ENCODE measurements around the gene VAX1. TPM values are rescaled to one million over a fixed set of nuclear protein-coding genes. Genes with fewer than 3 reads are reported as not detected.

VAX1 gene
- total and polyA plus RNA-seq, 3 experiments from 2014 or later: not detected

- H3K27ac Mint-ChIP-seq: no peak overlapping the region
- no peaks in the 10 kb centered on the region for H3K9me3 ChIP-seq (ENCODE audit: low read length)
- H3K27me3 ChIP-seq (ENCODE audit: insufficient read depth, low read length, poor library complexity, severe bottlenecking): peaks cover 58% of the 10 kb centered on the region
- ChIA-PET CTCF (interaction anchor here (0.9 kb wide), 1 partner anchor 13 kb away, joined by 6 read pairs; no protein-coding TSS in a partner anchor), POLR2A (no interaction called here)
- peaks cover 12% of the 10 kb centered on the region for H3K4me1 ChIP-seq (ENCODE audit: insufficient read depth, low read length)
- no peaks in the 10 kb centered on the region for H3K36me3 ChIP-seq (ENCODE audit: insufficient read depth, low read length)
- DNase-seq: no peak
- H3K4me3 ChIP-seq (ENCODE audit: low read length): no peak overlapping the region
- peaks cover 0 to 3% (median 0%) of the 10 kb centered on the region in 5 donors for H3K9me3 Mint-ChIP-seq
- peaks cover 22 to 43% (median 40%) of the 10 kb centered on the region in 3 donors for H3K4me1 Mint-ChIP-seq
- H3K36me3 Mint-ChIP-seq: peaks cover 0 to 1% (median 0%) of the 10 kb centered on the region in 3 donors
- H3K27me3 Mint-ChIP-seq: peaks cover 77 to 84% of the 10 kb centered on the region in 2 donors
- H3K4me3 Mint-ChIP-seq: peak overlapping the region; percentile 10 to 73 (median 53)
- H3K27ac ChIP-seq (ENCODE audit: low read depth, low read length): no peak overlapping the region
Measured at GRCh38 chr10:117162093-117163060, 24.3 kb upstream of the VAX1 start.

GRCh38 chr10:117161386-117162033 lies 23.4 kb upstream of the VAX1 start:
- Histone ChIP-seq H3K27me3 (ENCODE audit: insufficient read depth, low read length, poor library complexity, severe bottlenecking) (peaks cover 50% of the 10 kb centered on the region), H3K9me3 (ENCODE audit: low read length) (no peaks in the 10 kb centered on the region), H3K36me3 (ENCODE audit: insufficient read depth, low read length) (no peaks in the 10 kb centered on the region), H3K4me1 (ENCODE audit: insufficient read depth, low read length) (peaks cover 11% of the 10 kb centered on the region), H3K27ac (ENCODE audit: low read depth, low read length) (no peak overlapping the region), H3K4me3 (ENCODE audit: low read length) (no peak overlapping the region)
- Mint-ChIP-seq H3K4me3 (no peak overlapping the region), H3K27me3 (peaks cover 77 to 82% of the 10 kb centered on the region in 2 donors), H3K4me1 (peaks cover 16 to 35% (median 32%) of the 10 kb centered on the region in 3 donors), H3K9me3 (peaks cover 0 to 3% (median 0%) of the 10 kb centered on the region in 5 donors), H3K27ac (no peak overlapping the region), H3K36me3 (peaks cover 0 to 1% (median 0%) of the 10 kb centered on the region in 3 donors)
- CTCF ChIA-PET: interaction anchor here (0.9 kb wide), 1 partner anchor 13 kb away, joined by 6 read pairs; no protein-coding TSS in a partner anchor
- DNase-seq: no peak
- POLR2A ChIA-PET: no interaction called here

- H3K4me1 Mint-ChIP-seq: peaks cover 16 to 32% (median 31%) of the 10 kb centered on the region in 3 donors
- Histone ChIP-seq H3K4me1 (ENCODE audit: insufficient read depth, low read length) (peaks cover 11% of the 10 kb centered on the region), H3K9me3 (ENCODE audit: low read length) (no peaks in the 10 kb centered on the region), H3K4me3 (ENCODE audit: low read length) (no peak overlapping the region), H3K27ac (ENCODE audit: low read depth, low read length) (no peak overlapping the region), H3K36me3 (ENCODE audit: insufficient read depth, low read length) (no peaks in the 10 kb centered on the region), H3K27me3 (ENCODE audit: insufficient read depth, low read length, poor library complexity, severe bottlenecking) (peaks cover 40% of the 10 kb centered on the region)
- H3K36me3 Mint-ChIP-seq: peaks cover 0 to 1% (median 0%) of the 10 kb centered on the region in 3 donors
- H3K27me3 Mint-ChIP-seq: peaks cover 72 to 85% of the 10 kb centered on the region in 2 donors
- no peak overlapping the region for H3K4me3 Mint-ChIP-seq
- ChIA-PET POLR2A (no interaction called here), CTCF (no interaction called here)
- peaks cover 0 to 3% (median 0%) of the 10 kb centered on the region in 5 donors for H3K9me3 Mint-ChIP-seq
- no peak overlapping the region for H3K27ac Mint-ChIP-seq
- DNase-seq: no peak
Measured at GRCh38 chr10:117160567-117160966, 22.5 kb upstream of the VAX1 start.

GRCh38 chr10:117159390-117159789 lies 21.3 kb upstream of the VAX1 start:
- Mint-ChIP-seq H3K27ac (no peak overlapping the region), H3K9me3 (peaks cover 0 to 3% (median 0%) of the 10 kb centered on the region in 5 donors), H3K4me1 (peaks cover 10 to 24% (median 21%) of the 10 kb centered on the region in 3 donors), H3K4me3 (no peak overlapping the region), H3K27me3 (peaks cover 72 to 86% of the 10 kb centered on the region in 2 donors), H3K36me3 (peaks cover 0 to 1% (median 0%) of the 10 kb centered on the region in 3 donors)
- ChIA-PET POLR2A (no interaction called here), CTCF (interaction anchor here (1.8 to 2.4 kb wide), 2 partner anchors 9 to 16 kb away, joined by 7 to 16 read pairs; no protein-coding TSS in a partner anchor)
- H3K4me3 ChIP-seq (ENCODE audit: low read length): no peak overlapping the region
- H3K4me1 ChIP-seq (ENCODE audit: insufficient read depth, low read length): peaks cover 7% of the 10 kb centered on the region
- no peaks in the 10 kb centered on the region for H3K9me3 ChIP-seq (ENCODE audit: low read length)
- H3K36me3 ChIP-seq (ENCODE audit: insufficient read depth, low read length): no peaks in the 10 kb centered on the region
- H3K27ac ChIP-seq (ENCODE audit: low read depth, low read length): no peak overlapping the region
- DNase-seq: no peak
- peaks cover 28% of the 10 kb centered on the region for H3K27me3 ChIP-seq (ENCODE audit: insufficient read depth, low read length, poor library complexity, severe bottlenecking)

GRCh38 chr10:117158297-117158696 lies 20.2 kb upstream of the VAX1 start:
- Mint-ChIP-seq H3K4me1 (peaks cover 6 to 18% (median 16%) of the 10 kb centered on the region in 3 donors), H3K9me3 (peaks cover 0 to 3% (median 0%) of the 10 kb centered on the region in 5 donors), H3K27me3 (peaks cover 74 to 89% of the 10 kb centered on the region in 2 donors), H3K27ac (no peak overlapping the region), H3K4me3 (no peak overlapping the region), H3K36me3 (peaks cover 0 to 1% (median 0%) of the 10 kb centered on the region in 3 donors)
- Histone ChIP-seq H3K27ac (ENCODE audit: low read depth, low read length) (no peak overlapping the region), H3K9me3 (ENCODE audit: low read length) (no peaks in the 10 kb centered on the region), H3K4me3 (ENCODE audit: low read length) (no peak overlapping the region), H3K27me3 (ENCODE audit: insufficient read depth, low read length, poor library complexity, severe bottlenecking) (peaks cover 18% of the 10 kb centered on the region), H3K36me3 (ENCODE audit: insufficient read depth, low read length) (no peaks in the 10 kb centered on the region), H3K4me1 (ENCODE audit: insufficient read depth, low read length) (peaks cover 7% of the 10 kb centered on the region)
- DNase-seq: no peak
- POLR2A ChIA-PET: no interaction called here
- CTCF ChIA-PET: interaction anchor here (1.8 to 2.4 kb wide), 2 partner anchors 10 to 17 kb away, joined by 7 to 16 read pairs; no protein-coding TSS in a partner anchor

- H3K4me1 ChIP-seq (ENCODE audit: insufficient read depth, low read length): no peaks in the 10 kb centered on the region
- H3K27ac ChIP-seq (ENCODE audit: low read depth, low read length): no peak overlapping the region
- H3K4me3 ChIP-seq (ENCODE audit: low read length): no peak overlapping the region
- POLR2A ChIA-PET: no interaction called here
- CTCF ChIA-PET: no interaction called here
- Mint-ChIP-seq H3K27me3 (peaks cover 51 to 68% of the 10 kb centered on the region in 2 donors), H3K4me3 (no peak overlapping the region), H3K4me1 (no peaks in the 10 kb centered on the region), H3K27ac (no peak overlapping the region), H3K36me3 (no peaks in the 10 kb centered on the region), H3K9me3 (peaks cover 0 to 4% (median 0%) of the 10 kb centered on the region in 5 donors)
- H3K27me3 ChIP-seq (ENCODE audit: insufficient read depth, low read length, poor library complexity, severe bottlenecking): no peaks in the 10 kb centered on the region
- H3K36me3 ChIP-seq (ENCODE audit: insufficient read depth, low read length): no peaks in the 10 kb centered on the region
- no peak for DNase-seq
- no peaks in the 10 kb centered on the region for H3K9me3 ChIP-seq (ENCODE audit: low read length)
Measured at GRCh38 chr10:117152668-117153067, 14.6 kb upstream of the VAX1 start.

GRCh38 chr10:117148284-117148683 lies 10.2 kb upstream of the VAX1 start:
- Histone ChIP-seq H3K9me3 (ENCODE audit: low read length) (no peaks in the 10 kb centered on the region), H3K4me1 (ENCODE audit: insufficient read depth, low read length) (no peaks in the 10 kb centered on the region), H3K27me3 (ENCODE audit: insufficient read depth, low read length, poor library complexity, severe bottlenecking) (no peaks in the 10 kb centered on the region), H3K36me3 (ENCODE audit: insufficient read depth, low read length) (no peaks in the 10 kb centered on the region), H3K27ac (ENCODE audit: low read depth, low read length) (no peak overlapping the region), H3K4me3 (ENCODE audit: low read length) (no peak overlapping the region)
- no peaks in the 10 kb centered on the region for H3K4me1 Mint-ChIP-seq
- no peak for DNase-seq
- H3K9me3 Mint-ChIP-seq: peaks cover 0 to 7% (median 1%) of the 10 kb centered on the region in 5 donors
- POLR2A ChIA-PET: no interaction called here
- CTCF ChIA-PET: no interaction called here
- H3K36me3 Mint-ChIP-seq: no peaks in the 10 kb centered on the region
- H3K27ac Mint-ChIP-seq: no peak overlapping the region
- peaks cover 30 to 42% of the 10 kb centered on the region in 2 donors for H3K27me3 Mint-ChIP-seq
- no peak overlapping the region for H3K4me3 Mint-ChIP-seq
